WTC11 (cell line): ENCODE data around the gene KIF22. TPM values are rescaled to one million over a fixed set of nuclear protein-coding genes. Genes with fewer than 3 reads are reported as not detected.

Source experiments
- ATAC-seq: fragments of 200-7000 bp; cut with Tn5 transposase; 2 replicates; pipeline ENCODE4 v1.10.0; 2021; ENCODE audit warnings: mild to moderate bottlenecking, moderate library complexity
- CTCF ChIA-PET: fragments of 300-600 bp; sonication (Branson Sonifier 250); formaldehyde crosslinking; loops from one replicate; lab custom pipeline; 2021; ENCODE audit warnings: antibody characterized with exemption; lab: Charles Lee
- POLR2A ChIA-PET: fragments of 350-600 bp; sonication (Branson Sonifier 250); formaldehyde crosslinking; loops from one replicate; lab custom pipeline; 2021; ENCODE audit warnings: antibody characterized with exemption; lab: Charles Lee
- DNase-seq: peaks from one replicate; pipeline ENCODE4 v3.0.0; 2021; ENCODE audit warnings: low spot score
- H3K27ac Mint-ChIP-seq: 2 replicates; pipeline ENCODE4 v1.8.0; 2021; ENCODE audit warnings: mixed read lengths
- H3K27me3 Mint-ChIP-seq: 2 replicates; pipeline ENCODE4 v1.8.0; 2021; ENCODE audit warnings: low read depth, mild to moderate bottlenecking, moderate library complexity, mixed read lengths
- H3K36me3 Mint-ChIP-seq: 2 replicates; pipeline ENCODE4 v1.8.0; 2021; ENCODE audit warnings: mixed read lengths
- H3K4me1 Mint-ChIP-seq: 2 replicates; pipeline ENCODE4 v1.8.0; 2022; ENCODE audit warnings: mixed read lengths
- H3K4me3 Mint-ChIP-seq: 2 replicates; pipeline ENCODE4 v1.8.0; 2021; ENCODE audit warnings: mild to moderate bottlenecking, moderate library complexity, mixed read lengths
- H3K9me3 Mint-ChIP-seq: 2 replicates; pipeline ENCODE4 v1.8.0; 2021; ENCODE audit warnings: mixed read lengths
- ATF2 ChIP-seq: sonication (generic); formaldehyde crosslinking; IDR thresholded peaks from 2 replicates; pipeline ENCODE4 v1.8.1; 2022; ENCODE audit warnings: low read depth, missing genetic modification reagents, borderline replicate concordance
- ATF6 ChIP-seq: sonication (generic); formaldehyde crosslinking; IDR thresholded peaks from 2 replicates; pipeline ENCODE4 v1.8.1; 2023; ENCODE audit warnings: mild to moderate bottlenecking, missing genetic modification reagents
- CREM ChIP-seq: sonication (generic); formaldehyde crosslinking; IDR thresholded peaks from 2 replicates; pipeline ENCODE4 v1.8.1; 2022; ENCODE audit warnings: mild to moderate bottlenecking, missing genetic modification reagents, moderate library complexity
- E2F5 ChIP-seq: sonication (generic); formaldehyde crosslinking; IDR thresholded peaks from 2 replicates; pipeline ENCODE4 v1.8.1; 2022; ENCODE audit warnings: mild to moderate bottlenecking, moderate library complexity, missing genetic modification reagents
- ELF4 ChIP-seq: sonication (generic); formaldehyde crosslinking; IDR thresholded peaks from 2 replicates; pipeline ENCODE4 v1.8.1; 2022; ENCODE audit warnings: low read depth, mild to moderate bottlenecking, moderate library complexity, missing genetic modification reagents
- EMX1 ChIP-seq: fragments of 250-450 bp; sonication (Bioruptor Pico); IDR thresholded peaks from 2 replicates; pipeline ENCODE4 v1.8.0; 2021; ENCODE audit warnings: mild to moderate bottlenecking
- ERG ChIP-seq: fragments of 250-450 bp; sonication (Bioruptor Pico); IDR thresholded peaks from 2 replicates; pipeline ENCODE4 v1.8.0; 2021; ENCODE audit warnings: mild to moderate bottlenecking
- GABPB1 ChIP-seq: sonication (generic); formaldehyde crosslinking; IDR thresholded peaks from 2 replicates; pipeline ENCODE4 v1.8.1; 2023; ENCODE audit warnings: mild to moderate bottlenecking, missing genetic modification reagents
- MXD4 ChIP-seq: fragments of 250-450 bp; sonication (Bioruptor Pico); IDR thresholded peaks from 2 replicates; pipeline ENCODE4 v1.8.0; 2021; ENCODE audit warnings: mild to moderate bottlenecking, moderate library complexity, borderline replicate concordance
- NR3C1 ChIP-seq: sonication (generic); formaldehyde crosslinking; conservative IDR thresholded peaks from 2 replicates; pipeline ENCODE4 v1.8.1; 2023; ENCODE audit warnings: low read depth, mild to moderate bottlenecking, missing genetic modification reagents
- TEAD4 ChIP-seq: sonication (generic); formaldehyde crosslinking; IDR thresholded peaks from 2 replicates; pipeline ENCODE4 v1.8.0; 2022; ENCODE audit warnings: mild to moderate bottlenecking, missing genetic modification reagents
- ZBTB43 ChIP-seq: sonication (generic); formaldehyde crosslinking; IDR thresholded peaks from 2 replicates; pipeline ENCODE4 v1.8.1; 2023; ENCODE audit warnings: mild to moderate bottlenecking, missing genetic modification reagents
- ZMAT4 ChIP-seq: fragments of 250-450 bp; sonication (Bioruptor Pico); IDR thresholded peaks from 2 replicates; pipeline ENCODE4 v1.9.0; 2021; ENCODE audit warnings: mild to moderate bottlenecking
- ZNF423 ChIP-seq: fragments of 250-450 bp; sonication (Bioruptor Pico); IDR thresholded peaks from 2 replicates; pipeline ENCODE4 v2.1.2; 2022; ENCODE audit warnings: mild to moderate bottlenecking, moderate library complexity
- total RNA-seq: library from RNA; stranded (reverse); gene quantifications from 3 replicates; pipeline ENCODE4 v1.2.3, GENCODE V29; 2021

Gene KIF22
- total RNA-seq, 1 experiment from 2014 or later, result 182 TPM

GRCh38 chr16:29763326-29763725 lies 27.2 kb upstream of the KIF22 start:
- TF ChIP-seq MXD4 (CRISPR knock-in tag) (no peak), EMX1 (CRISPR knock-in tag) (no peak), ZNF423 (CRISPR knock-in tag) (no peak), ATF2 (CRISPR knock-in tag) (no peak), TEAD4 (CRISPR knock-in tag) (no peak), NR3C1 (CRISPR knock-in tag) (no peak), ELF4 (no peak), CREM (no peak), ERG (CRISPR knock-in tag) (no peak), ZBTB43 (CRISPR knock-in tag) (no peak), ATF6 (CRISPR knock-in tag) (no peak)
- Mint-ChIP-seq H3K4me1 (peaks cover 7% of the 10 kb centered on the region; the same call in 1 of the 2 replicates), H3K27me3 (peaks cover 3% of the 10 kb centered on the region; the same call in 1 of the 2 replicates), H3K27ac (no peak overlapping the region), H3K9me3 (no peaks in the 10 kb centered on the region), H3K36me3 (no peaks in the 10 kb centered on the region), H3K4me3 (no peak overlapping the region)
- CTCF ChIA-PET, result no interaction called here
- POLR2A ChIA-PET, result no interaction called here
- DNase-seq (no peak), ATAC-seq (no peak)

GRCh38 chr16:29765167-29766032 lies 25.2 kb upstream of the KIF22 start:
- Mint-ChIP-seq H3K4me1 (peaks cover 7% of the 10 kb centered on the region; the same call in 1 of the 2 replicates), H3K27ac (no peak overlapping the region), H3K4me3 (no peak overlapping the region), H3K36me3 (no peaks in the 10 kb centered on the region), H3K9me3 (no peaks in the 10 kb centered on the region)
- DNase-seq, result no peak
- POLR2A ChIA-PET, result no interaction called here
- CTCF ChIA-PET, result interaction anchor here (0.8 to 2.6 kb wide), 3 partner anchors 20 to 25 kb away, joined by 3 to 9 read pairs (median 6); partner anchors contain the start of gene KIF22
- no peak for ATAC-seq
- no peak for TF ChIP-seq E2F5
- no peak for TF ChIP-seq ZMAT4 (CRISPR knock-in tag)
- peak; percentile 64 for TF ChIP-seq GABPB1 (CRISPR knock-in tag)
- TF ChIP-seq, all 79 proteins: peak for 1
- H3K27me3 Mint-ChIP-seq, result peaks cover 3% of the 10 kb centered on the region; the same call in 1 of the 2 replicates
